Measurements from ENCODE around the gene HIVEP3.

- TF ChIP-seq CTCF (IDR thresholded peaks at IDR 0.05; ENCODE audit: insufficient read depth, low read length) (no peak), POLR2AphosphoS5 (IDR thresholded peaks at IDR 0.05; ENCODE audit: low read depth) (no peak), GABPA (IDR thresholded peaks at IDR 0.05; ENCODE audit: low read depth) (no peak)
Measured at GRCh38 chr1:41767534-41768525, 150.9 kb downstream of the HIVEP3 start.
